Parathyroid adenoma (tissue), 2 donors: ENCODE results near the gene YTHDC2.
A peak's percentile ranks its signal among the peaks of the same experiment; 100 is the strongest.

Source experiments
- H2AFZ ChIP-seq: fragments of 300-600 bp; sonication (generic); one replicate; pipeline ENCODE4 v1.7.0; 2017; ENCODE audit warnings: antibody characterized with exemption, mild to moderate bottlenecking
- H3K27ac ChIP-seq: fragments of 300-600 bp; sonication (generic); one replicate; pipeline ENCODE4 v1.7.0; 2017
- H3K27me3 ChIP-seq: fragments of 300-600 bp; sonication (generic); one replicate; pipeline ENCODE4 v1.7.0; 2017; ENCODE audit warnings: low read length; ENCODE audit not compliant: control insufficient read depth, insufficient read depth
- H3K36me3 ChIP-seq: fragments of 300-600 bp; sonication (generic); one replicate; pipeline ENCODE4 v1.7.0; 2017; ENCODE audit warnings: low read length; ENCODE audit not compliant: control insufficient read depth, insufficient read depth
- H3K4me1 ChIP-seq: fragments of 300-600 bp; sonication (generic); one replicate; pipeline ENCODE4 v1.7.0; 2017; ENCODE audit warnings: control low read depth
- H3K4me2 ChIP-seq: fragments of 300-600 bp; sonication (generic); one replicate; pipeline ENCODE4 v1.7.0; 2017; ENCODE audit warnings: low read length
- H3K4me3 ChIP-seq: fragments of 300-600 bp; sonication (generic); one replicate; pipeline ENCODE4 v1.7.0; 2017; ENCODE audit warnings: low read depth, low read length
- H3K79me2 ChIP-seq: fragments of 300-600 bp; sonication (generic); one replicate; pipeline ENCODE4 v1.7.0; 2017; ENCODE audit warnings: control low read depth
- H3K9ac ChIP-seq: fragments of 300-600 bp; sonication (generic); one replicate; pipeline ENCODE4 v1.7.0; 2017; ENCODE audit warnings: mild to moderate bottlenecking
- H3K9me3 ChIP-seq: fragments of 300-600 bp; sonication (generic); one replicate; pipeline ENCODE4 v1.7.0; 2017; ENCODE audit warnings: low read length; ENCODE audit not compliant: control insufficient read depth
- CTCF ChIP-seq: fragments of 300-600 bp; sonication (generic); IDR thresholded peaks from one replicate; pipeline ENCODE4 v1.7.0; 2017; ENCODE audit warnings: antibody characterized with exemption, mild to moderate bottlenecking
- donor health status: primary hyperparathyroidism.

Gene YTHDC2

GRCh38 chr5:113487416-113487780 is 26.1 kb upstream of the YTHDC2 start:
- Histone ChIP-seq H2AFZ (peak overlapping the region; percentile 86), H3K4me3 (peak overlapping the region; percentile 65), H3K4me1 (no peaks in the 10 kb centered on the region), H3K9me3 (no peaks in the 10 kb centered on the region), H3K36me3 (no peaks in the 10 kb centered on the region), H3K4me2 (peak overlapping the region; percentile 87), H3K27me3 (no peaks in the 10 kb centered on the region), H3K27ac (peak overlapping the region; percentile 84), H3K79me2 (no peaks in the 10 kb centered on the region), H3K9ac (no peak overlapping the region)
- no peak for TF ChIP-seq CTCF

- H3K27ac ChIP-seq, result peak within 1 kb of the TSS; percentile 84
- peak within 1 kb of the TSS; percentile 87 for H3K4me2 ChIP-seq
- H3K9me3 ChIP-seq, result no peaks in the 10 kb centered on the region
- no peak within 1 kb of the TSS for H3K9ac ChIP-seq
- no peaks in the 10 kb centered on the region for H3K36me3 ChIP-seq
- peak within 1 kb of the TSS; percentile 86 for H2AFZ ChIP-seq
- peak within 1 kb of the TSS; percentile 65 for H3K4me3 ChIP-seq
- TF ChIP-seq CTCF, result no peak
- no peaks in the 10 kb centered on the region for H3K27me3 ChIP-seq
- no peaks in the 10 kb centered on the region for H3K4me1 ChIP-seq
- H3K79me2 ChIP-seq, result no peaks in the 10 kb centered on the region
Observed at GRCh38 chr5:113487781-113488644, 25.5 kb upstream of the YTHDC2 start, which contains the start of gene MCC. Gene MCC, minus strand, starts transcription at chr5:113488453.

- Histone ChIP-seq H2AFZ (peak overlapping the region; percentile 86), H3K79me2 (no peaks in the 10 kb centered on the region), H3K4me3 (peak overlapping the region; percentile 65), H3K27me3 (no peaks in the 10 kb centered on the region), H3K9me3 (no peaks in the 10 kb centered on the region), H3K4me2 (peak overlapping the region; percentile 87), H3K36me3 (no peaks in the 10 kb centered on the region), H3K27ac (peak overlapping the region; percentile 84), H3K4me1 (no peaks in the 10 kb centered on the region), H3K9ac (no peak overlapping the region)
- no peak for TF ChIP-seq CTCF
Observed at GRCh38 chr5:113488645-113489184, 24.8 kb upstream of the YTHDC2 start.

- H3K9me3 ChIP-seq, result no peaks in the 10 kb centered on the region
- no peaks in the 10 kb centered on the region for H3K36me3 ChIP-seq
- H3K4me2 ChIP-seq, result no peak overlapping the region
- no peaks in the 10 kb centered on the region for H3K27me3 ChIP-seq
- no peak for TF ChIP-seq CTCF
- H3K4me1 ChIP-seq, result no peaks in the 10 kb centered on the region
- H3K79me2 ChIP-seq, result no peaks in the 10 kb centered on the region
- peak overlapping the region; percentile 86 for H2AFZ ChIP-seq
- peak overlapping the region; percentile 65 for H3K4me3 ChIP-seq
- no peak overlapping the region for H3K9ac ChIP-seq
- no peak overlapping the region for H3K27ac ChIP-seq
Observed at GRCh38 chr5:113489299-113489698, 24.2 kb upstream of the YTHDC2 start.
